Parietal lobe (tissue), 1 donor: ENCODE data around the gene MRPS26. TPM values are rescaled to one million over a fixed set of nuclear protein-coding genes. Genes with fewer than 3 reads are reported as not detected.

Experiments
- total RNA-seq: library from RNA; depleted of rRNA; stranded (reverse); fragments of >200 nt; gene quantifications from one replicate; pipeline ENCODE4 v1.2.3, GENCODE V29; 2014

MRPS26 gene
- 27.5 TPM for total RNA-seq

DNA sequence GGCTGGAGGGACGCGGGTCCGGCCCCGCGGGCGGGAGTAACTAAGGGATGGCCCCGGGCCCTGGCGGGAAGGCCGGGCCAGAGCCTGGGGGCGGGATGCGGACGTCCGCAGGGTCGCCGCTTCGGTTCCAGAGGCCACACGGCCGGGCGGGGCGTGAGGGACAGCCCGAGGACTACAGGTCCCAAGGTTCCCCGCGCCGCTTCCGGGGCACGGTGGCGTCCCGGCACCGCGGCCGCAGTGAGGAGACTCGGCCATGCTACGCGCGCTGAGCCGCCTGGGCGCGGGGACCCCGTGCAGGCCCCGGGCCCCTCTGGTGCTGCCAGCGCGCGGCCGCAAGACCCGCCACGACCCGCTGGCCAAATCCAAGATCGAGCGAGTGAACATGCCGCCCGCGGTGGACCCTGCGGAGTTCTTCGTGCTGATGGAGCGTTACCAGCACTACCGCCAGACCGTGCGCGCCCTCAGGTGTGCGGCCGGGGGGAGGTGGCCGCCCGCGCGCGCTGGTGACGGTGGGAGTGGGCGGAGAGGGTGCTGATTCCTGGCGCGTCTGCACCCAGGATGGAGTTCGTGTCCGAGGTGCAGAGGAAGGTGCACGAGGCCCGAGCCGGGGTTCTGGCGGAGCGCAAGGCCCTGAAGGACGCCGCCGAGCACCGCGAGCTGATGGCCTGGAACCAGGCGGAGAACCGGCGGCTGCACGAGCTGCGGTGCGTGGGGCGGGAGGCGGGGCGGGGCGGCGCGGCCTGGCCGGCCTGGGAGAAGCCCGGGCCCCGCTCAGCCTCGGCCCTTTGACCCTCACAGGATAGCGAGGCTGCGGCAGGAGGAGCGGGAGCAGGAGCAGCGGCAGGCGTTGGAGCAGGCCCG, at the start of gene MRPS26:
TSS of gene MRPS26 (plus strand) at position 237 of the 861 bp plus-strand sequence. CDS start at position 254, 17 bp downstream.

DNA sequence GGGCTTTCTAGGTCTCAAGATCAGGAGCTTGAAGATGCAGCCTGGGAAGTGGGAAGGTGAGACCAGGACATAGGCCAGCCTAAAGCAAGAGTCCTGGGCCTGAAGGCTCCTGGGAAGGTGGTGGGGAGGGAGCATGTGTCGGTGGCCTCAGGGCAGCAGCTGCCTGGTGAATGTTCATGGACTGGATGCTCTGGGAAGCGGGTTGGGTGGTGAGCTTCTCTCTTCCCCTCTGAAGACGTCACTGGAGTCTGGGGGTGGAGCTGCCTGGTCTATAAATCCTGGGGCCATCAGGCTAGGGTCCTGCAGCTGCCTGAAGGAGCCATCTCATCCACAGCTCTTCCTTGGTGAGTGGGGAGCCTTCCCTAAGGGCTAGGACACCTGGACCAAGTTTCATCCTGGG, 2.5 kb upstream of the MRPS26 start, which contains the start of gene GNRH2:
TSS of gene GNRH2 (plus strand) at position 301 of the 400 bp plus-strand sequence. CDS start 793 bp downstream, outside the sequence.

DNA sequence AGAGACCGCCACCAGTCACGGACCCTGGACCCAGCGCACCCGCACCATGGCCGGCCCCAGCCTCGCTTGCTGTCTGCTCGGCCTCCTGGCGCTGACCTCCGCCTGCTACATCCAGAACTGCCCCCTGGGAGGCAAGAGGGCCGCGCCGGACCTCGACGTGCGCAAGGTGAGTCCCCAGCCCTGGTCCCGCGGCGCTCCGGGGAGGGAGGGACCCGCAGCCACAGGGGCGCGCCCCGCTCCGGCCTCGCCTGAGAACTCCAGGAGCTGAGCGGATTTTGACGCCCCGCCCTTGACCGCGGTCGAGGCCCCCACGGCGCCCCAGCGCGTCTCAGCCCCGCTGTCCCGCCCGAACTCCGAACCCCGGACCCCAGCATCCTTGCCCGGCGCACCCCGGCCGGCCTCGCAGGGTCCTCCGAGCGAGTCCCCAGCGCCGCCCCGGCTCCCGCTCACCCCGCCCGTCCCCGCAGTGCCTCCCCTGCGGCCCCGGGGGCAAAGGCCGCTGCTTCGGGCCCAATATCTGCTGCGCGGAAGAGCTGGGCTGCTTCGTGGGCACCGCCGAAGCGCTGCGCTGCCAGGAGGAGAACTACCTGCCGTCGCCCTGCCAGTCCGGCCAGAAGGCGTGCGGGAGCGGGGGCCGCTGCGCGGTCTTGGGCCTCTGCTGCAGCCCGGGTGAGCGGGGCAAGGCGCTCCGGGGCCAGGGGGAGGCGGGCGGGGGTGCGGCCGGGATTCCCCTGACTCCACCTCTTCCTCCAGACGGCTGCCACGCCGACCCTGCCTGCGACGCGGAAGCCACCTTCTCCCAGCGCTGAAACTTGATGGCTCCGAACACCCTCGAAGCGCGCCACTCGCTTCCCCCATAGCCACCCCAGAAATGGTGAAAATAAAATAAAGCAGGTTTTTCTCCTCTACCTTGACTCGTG, 26.0 kb downstream of the MRPS26 start, which contains the start of gene OXT:
TSS of gene OXT (plus strand) at position 11 of the 920 bp plus-strand sequence. CDS start at position 47, 36 bp downstream.

DNA sequence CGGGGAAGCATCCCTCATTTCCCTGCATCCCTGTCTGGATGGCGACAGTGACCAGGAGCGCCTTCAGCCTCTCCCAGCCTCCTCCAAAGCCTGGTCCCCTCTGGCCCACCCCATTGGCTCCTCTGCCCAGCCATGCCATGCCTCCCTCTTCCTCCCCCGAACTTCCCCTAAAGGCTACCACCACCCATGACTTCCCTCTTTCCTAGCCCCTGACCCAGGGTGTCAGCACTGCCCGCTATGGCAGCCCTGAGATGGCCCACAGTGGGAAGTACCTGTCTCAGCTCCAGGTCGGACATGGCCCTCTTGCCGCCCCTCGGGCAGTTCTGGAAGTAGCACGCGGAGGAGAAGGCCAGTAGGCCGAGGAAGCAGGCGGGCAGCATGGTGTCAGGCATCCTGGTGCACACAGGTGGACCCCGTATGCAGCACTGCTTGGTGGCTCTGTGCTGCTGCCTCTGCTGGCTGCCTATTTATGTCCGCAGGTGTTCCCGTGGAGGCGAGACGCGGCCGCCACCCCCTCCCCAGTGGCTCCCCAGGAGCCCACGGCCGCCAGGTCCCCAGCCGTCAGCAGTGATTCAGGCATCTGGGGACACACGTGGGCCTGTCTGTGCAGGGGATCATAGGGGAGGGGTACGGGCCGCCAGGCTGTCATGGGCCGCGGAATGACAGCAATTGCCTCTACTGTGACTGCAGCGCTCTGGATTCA, 38.6 kb downstream of the MRPS26 start, which contains the start of gene AVP:
TSS of gene AVP (minus strand) at position 442 of the 703 bp plus-strand sequence. CDS start at position 392, 50 bp downstream.

Other genes with a start within 250 kb of the MRPS26 start
- 8.8 TPM for gene CPXM1, start 245.4 kb upstream of the MRPS26 start, total RNA-seq
- gene C20orf141, start 231.1 kb upstream of the MRPS26 start, total RNA-seq, result not detected
- not detected for gene TMEM239, start 229.7 kb upstream of the MRPS26 start, total RNA-seq
- 32.9 TPM for gene PCED1A, start 205.4 kb upstream of the MRPS26 start, total RNA-seq
- gene VPS16, start 205.3 kb upstream of the MRPS26 start, total RNA-seq, result 62.6 TPM
- gene PTPRA, start 172.6 kb upstream of the MRPS26 start, total RNA-seq, result 117 TPM
- 2.2 TPM for gene GNRH2, start 2.4 kb upstream of the MRPS26 start, total RNA-seq
- not detected for gene OXT, start 25.6 kb downstream of the MRPS26 start, total RNA-seq
- not detected for gene AVP, start 38.7 kb downstream of the MRPS26 start, total RNA-seq
- gene FASTKD5, start 113.8 kb downstream of the MRPS26 start, total RNA-seq, result 22.8 TPM
- gene UBOX5, start 113.8 kb downstream of the MRPS26 start, total RNA-seq, result 4.7 TPM
- 18.8 TPM for gene LZTS3, start 127.5 kb downstream of the MRPS26 start, total RNA-seq
- gene DDRGK1, start 158.6 kb downstream of the MRPS26 start, total RNA-seq, result 40.4 TPM
- 31.0 TPM for gene ITPA, start 163.4 kb downstream of the MRPS26 start, total RNA-seq
- gene SLC4A11, start 193.1 kb downstream of the MRPS26 start, total RNA-seq, result not detected